Ishikawa (cell line): Measurements from ENCODE around the gene IGFBP3.
A peak's percentile ranks its signal among the peaks of the same experiment; 100 is the strongest.

Source experiments
- CEBPB ChIP-seq: IDR thresholded peaks from 2 replicates; pipeline ENCODE4 v1.6.1; 2012
- CREB1 ChIP-seq: IDR thresholded peaks from 2 replicates; pipeline ENCODE4 v1.6.1; 2012; ENCODE audit warnings: low read depth
- EGR1 ChIP-seq: IDR thresholded peaks from 2 replicates; pipeline ENCODE4 v1.6.1; 2012
- EP300 ChIP-seq: IDR thresholded peaks from 2 replicates; pipeline ENCODE4 v1.6.1; 2012; ENCODE audit warnings: borderline replicate concordance
- FOXM1 ChIP-seq: IDR thresholded peaks from 2 replicates; pipeline ENCODE4 v1.6.1; 2012; ENCODE audit warnings: low read depth, borderline replicate concordance
- NFIC ChIP-seq: IDR thresholded peaks from 2 replicates; pipeline ENCODE4 v1.6.1; 2012
- RAD21 ChIP-seq: IDR thresholded peaks from 2 replicates; pipeline ENCODE4 v1.6.1; 2012; ENCODE audit warnings: low read depth
- TAF1 ChIP-seq: IDR thresholded peaks from 2 replicates; pipeline ENCODE4 v1.6.1; 2012; ENCODE audit warnings: low read depth, mild to moderate bottlenecking
- TCF12 ChIP-seq: IDR thresholded peaks from 2 replicates; pipeline ENCODE4 v1.6.1; 2012; ENCODE audit warnings: low read depth
- TEAD4 ChIP-seq: IDR thresholded peaks from 2 replicates; pipeline ENCODE4 v1.6.1; 2012
- USF1 ChIP-seq: IDR thresholded peaks from 2 replicates; pipeline ENCODE4 v1.6.1; 2012
- YY1 ChIP-seq: IDR thresholded peaks from 2 replicates; pipeline ENCODE4 v1.6.1; 2012; ENCODE audit warnings: low read depth
- ZBTB7A ChIP-seq: IDR thresholded peaks from 2 replicates; pipeline ENCODE4 v1.6.1; 2012; ENCODE audit warnings: low read depth
- TF ChIP-seq, protein P1 (sequence below): IDR thresholded peaks from 2 replicates; pipeline ENCODE4 v1.6.1; 2012; ENCODE audit warnings: low read depth, mild to moderate bottlenecking
- TF ChIP-seq, protein P2 (sequence below): IDR thresholded peaks from 2 replicates; pipeline ENCODE4 v1.6.1; 2012

Gene IGFBP3

GRCh38 chr7:45878457-45879144 is 42.5 kb downstream of the IGFBP3 start:
- TF ChIP-seq USF1, result no peak
- no peak for TF ChIP-seq ZBTB7A
- TF ChIP-seq TEAD4, result no peak
- TF ChIP-seq EP300, result no peak
- no peak for TF ChIP-seq TCF12
- no peak for TF ChIP-seq RAD21
- no peak for TF ChIP-seq TAF1

DNA sequence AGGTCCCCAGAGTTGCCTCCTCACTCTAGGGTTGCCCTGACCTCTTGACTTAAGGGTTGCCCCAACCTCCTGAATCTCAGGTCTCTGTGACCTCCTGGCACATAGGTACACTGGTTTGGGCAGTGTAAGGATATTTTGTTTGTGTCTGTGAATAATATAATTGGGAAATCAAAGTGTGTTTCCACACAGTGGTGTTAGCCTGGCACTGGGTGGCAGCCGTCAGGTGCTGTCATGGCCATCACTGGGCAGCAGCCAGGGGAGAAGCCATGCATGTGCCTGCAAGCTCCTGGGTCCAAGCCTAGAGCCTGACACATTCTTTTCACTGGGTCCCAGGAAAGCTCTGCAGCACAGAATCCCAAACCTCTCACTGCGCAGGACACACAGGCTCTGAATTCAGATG is 44.6 kb downstream of the IGFBP3 start:
- TF ChIP-seq NFIC (no peak), FOXM1 (no peak), RAD21 (no peak), EP300 (no peak), CREB1 (no peak), ZBTB7A (no peak), TAF1 (no peak), CEBPB (no peak), TEAD4 (no peak), EGR1 (no peak), TCF12 (no peak), YY1 (no peak)
- TF ChIP-seq, protein P1, sequence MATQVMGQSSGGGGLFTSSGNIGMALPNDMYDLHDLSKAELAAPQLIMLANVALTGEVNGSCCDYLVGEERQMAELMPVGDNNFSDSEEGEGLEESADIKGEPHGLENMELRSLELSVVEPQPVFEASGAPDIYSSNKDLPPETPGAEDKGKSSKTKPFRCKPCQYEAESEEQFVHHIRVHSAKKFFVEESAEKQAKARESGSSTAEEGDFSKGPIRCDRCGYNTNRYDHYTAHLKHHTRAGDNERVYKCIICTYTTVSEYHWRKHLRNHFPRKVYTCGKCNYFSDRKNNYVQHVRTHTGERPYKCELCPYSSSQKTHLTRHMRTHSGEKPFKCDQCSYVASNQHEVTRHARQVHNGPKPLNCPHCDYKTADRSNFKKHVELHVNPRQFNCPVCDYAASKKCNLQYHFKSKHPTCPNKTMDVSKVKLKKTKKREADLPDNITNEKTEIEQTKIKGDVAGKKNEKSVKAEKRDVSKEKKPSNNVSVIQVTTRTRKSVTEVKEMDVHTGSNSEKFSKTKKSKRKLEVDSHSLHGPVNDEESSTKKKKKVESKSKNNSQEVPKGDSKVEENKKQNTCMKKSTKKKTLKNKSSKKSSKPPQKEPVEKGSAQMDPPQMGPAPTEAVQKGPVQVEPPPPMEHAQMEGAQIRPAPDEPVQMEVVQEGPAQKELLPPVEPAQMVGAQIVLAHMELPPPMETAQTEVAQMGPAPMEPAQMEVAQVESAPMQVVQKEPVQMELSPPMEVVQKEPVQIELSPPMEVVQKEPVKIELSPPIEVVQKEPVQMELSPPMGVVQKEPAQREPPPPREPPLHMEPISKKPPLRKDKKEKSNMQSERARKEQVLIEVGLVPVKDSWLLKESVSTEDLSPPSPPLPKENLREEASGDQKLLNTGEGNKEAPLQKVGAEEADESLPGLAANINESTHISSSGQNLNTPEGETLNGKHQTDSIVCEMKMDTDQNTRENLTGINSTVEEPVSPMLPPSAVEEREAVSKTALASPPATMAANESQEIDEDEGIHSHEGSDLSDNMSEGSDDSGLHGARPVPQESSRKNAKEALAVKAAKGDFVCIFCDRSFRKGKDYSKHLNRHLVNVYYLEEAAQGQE, result no peak
- TF ChIP-seq, protein P2, sequence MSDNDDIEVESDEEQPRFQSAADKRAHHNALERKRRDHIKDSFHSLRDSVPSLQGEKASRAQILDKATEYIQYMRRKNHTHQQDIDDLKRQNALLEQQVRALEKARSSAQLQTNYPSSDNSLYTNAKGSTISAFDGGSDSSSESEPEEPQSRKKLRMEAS, result no peak

- TF ChIP-seq YY1, result no peak
- TF ChIP-seq TCF12, result no peak
- no peak for TF ChIP-seq EGR1
- no peak for TF ChIP-seq TAF1
- no peak for TF ChIP-seq TEAD4
- TF ChIP-seq CREB1, result no peak
- TF ChIP-seq, protein P1, result no peak
- TF ChIP-seq USF1, result no peak
- no peak for TF ChIP-seq CEBPB
- TF ChIP-seq RAD21, result no peak
- TF ChIP-seq NFIC, result no peak
These were observed 46.5 kb downstream of the IGFBP3 start for GRCh38 chr7:45874408-45875131.

DNA sequence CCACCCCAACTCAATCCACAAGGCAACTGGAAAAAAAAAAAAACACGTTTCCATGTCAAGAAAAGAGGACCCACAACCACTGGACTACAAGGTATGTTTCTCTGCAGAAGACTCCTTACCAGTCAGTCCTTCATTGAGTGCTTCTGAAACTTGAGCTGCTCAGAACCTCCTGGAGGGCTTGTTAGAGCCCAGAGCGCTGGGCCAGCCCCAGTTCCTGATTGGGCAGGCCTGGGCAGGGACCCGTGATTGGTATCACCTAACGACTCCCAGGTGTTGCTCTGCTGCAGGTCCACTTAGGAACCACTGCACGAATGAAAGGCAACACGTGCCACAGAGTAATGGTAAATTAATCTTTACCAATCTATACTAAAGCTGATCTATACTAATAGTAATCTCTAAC is 47.7 kb downstream of the IGFBP3 start:
- TF ChIP-seq CREB1, result no peak
- TF ChIP-seq, protein P2, result peak; percentile 38; the same call in 1 of the 2 replicates

DNA sequence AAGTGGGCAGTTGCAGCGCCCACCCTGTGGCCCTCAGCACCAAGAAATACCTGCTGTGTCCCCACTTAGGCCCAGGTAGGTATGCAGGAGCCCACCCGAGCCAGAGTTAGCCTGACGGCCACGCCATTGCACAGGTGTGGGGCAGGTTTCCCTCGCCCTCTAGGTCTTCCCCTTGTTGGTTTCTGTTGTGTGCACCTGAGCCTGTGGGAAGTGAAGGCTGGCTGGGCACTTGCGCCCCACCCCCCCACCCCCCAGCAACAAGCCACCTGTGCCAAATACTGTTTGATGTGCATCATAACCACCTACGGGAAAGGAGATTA is 48.1 kb downstream of the IGFBP3 start, which contains the start of gene CCDC201:
Gene CCDC201, minus strand, starts transcription at position 48 of the 320 bp plus-strand sequence. CDS start 75 bp downstream, outside the sequence.
- TF ChIP-seq USF1 (no peak), YY1 (no peak), NFIC (no peak), TEAD4 (no peak), FOXM1 (no peak), TAF1 (no peak), CEBPB (no peak), RAD21 (no peak), EGR1 (no peak), EP300 (no peak), TCF12 (no peak), ZBTB7A (no peak)
- TF ChIP-seq, protein P2, result no peak
